Mesenchymal stem cell (in vitro differentiated cells and primary cell): ENCODE results near the gene TMEM38A.
"Not testable (repeated sequence)": the region's sequence is repeated elsewhere in the genome, so short reads cannot be mapped to it uniquely, and the experiment has no call there.

Experiments used
- DNase-seq: peaks from one replicate; pipeline ENCODE4 v3.0.0-alpha.2; 2013
- H2AFZ ChIP-seq: one replicate; pipeline ENCODE4 v1.6.1; 2013; ENCODE audit warnings: low read depth, mild to moderate bottlenecking, control low read depth, inconsistent platforms, low read length, moderate library complexity
- H2AK5ac ChIP-seq: 2 replicates; pipeline ENCODE4 v1.6.1; 2013; ENCODE audit warnings: low read length, moderate library complexity, mild to moderate bottlenecking, inconsistent platforms; ENCODE audit not compliant: severe bottlenecking
- H2BK120ac ChIP-seq: one replicate; pipeline ENCODE4 v1.6.1; 2013; ENCODE audit warnings: low read depth, mild to moderate bottlenecking, inconsistent platforms, low read length, moderate library complexity
- H2BK12ac ChIP-seq, 2 experiments: one replicate each; pipeline ENCODE4 v1.6.1; 2013; ENCODE audit warnings: inconsistent platforms in 2 of 2, low read length in 2 of 2, mild to moderate bottlenecking in 2 of 2, moderate library complexity in 2 of 2, control low read depth in 1 of 2
- H2BK15ac ChIP-seq: one replicate; pipeline ENCODE4 v1.6.1; 2013; ENCODE audit warnings: mild to moderate bottlenecking, low read depth, inconsistent platforms; ENCODE audit not compliant: poor library complexity, severe bottlenecking
- H2BK5ac ChIP-seq: 2 replicates; pipeline ENCODE4 v1.6.1; 2013; ENCODE audit warnings: low read depth, mild to moderate bottlenecking, low read length, control low read depth, inconsistent platforms; ENCODE audit not compliant: poor library complexity, severe bottlenecking
- H3K14ac ChIP-seq, 2 experiments: one replicate each; pipeline ENCODE4 v1.6.1; 2013; ENCODE audit warnings: inconsistent platforms in 2 of 2, low read length in 2 of 2, control low read depth in 1 of 2, mild to moderate bottlenecking in 1 of 2, moderate library complexity in 1 of 2
- H3K18ac ChIP-seq, 2 experiments: one replicate each; pipeline ENCODE4 v1.6.1; 2013; ENCODE audit warnings: inconsistent platforms in 2 of 2, low read length in 2 of 2, control low read depth in 1 of 2, low read depth in 1 of 2, mild to moderate bottlenecking in 1 of 2
- H3K23ac ChIP-seq, 2 experiments: one replicate each; pipeline ENCODE4 v1.6.1; 2013; ENCODE audit warnings: inconsistent platforms in 2 of 2, low read length in 2 of 2, mild to moderate bottlenecking in 2 of 2, moderate library complexity in 2 of 2, control low read depth in 1 of 2
- H3K27ac ChIP-seq: 2 replicates; pipeline ENCODE4 v1.5.1; 2013; ENCODE audit warnings: mild to moderate bottlenecking, moderate library complexity, low read length, control low read depth, inconsistent platforms; ENCODE audit not compliant: poor library complexity, severe bottlenecking
- H3K27me3 ChIP-seq, 2 experiments: 2 replicates each; pipeline versions ENCODE4 v1.6.1 to v1.7.0; 2013; ENCODE audit warnings: low read length in 2 of 2, mild to moderate bottlenecking in 2 of 2, moderate library complexity in 2 of 2, control low read depth in 1 of 2, inconsistent platforms in 1 of 2; ENCODE audit not compliant: control insufficient read depth in 1 of 2, insufficient read depth in 1 of 2
- H3K36me3 ChIP-seq, 2 experiments: 2 replicates each; pipeline versions ENCODE4 v1.6.1 to v1.7.0; 2013; ENCODE audit warnings: low read length in 2 of 2, control low read depth in 1 of 2, inconsistent platforms in 1 of 2, low read depth in 1 of 2, mild to moderate bottlenecking in 1 of 2; ENCODE audit not compliant: insufficient read depth in 2 of 2, control insufficient read depth in 1 of 2
- H3K4ac ChIP-seq, 2 experiments: one replicate each; pipeline ENCODE4 v1.6.1; 2013; ENCODE audit warnings: inconsistent platforms in 2 of 2, low read length in 2 of 2, mild to moderate bottlenecking in 2 of 2, moderate library complexity in 2 of 2, control low read depth in 1 of 2, low read depth in 1 of 2
- H3K4me1 ChIP-seq: 2 replicates; pipeline ENCODE4 v1.6.1; 2013; ENCODE audit warnings: low read depth, low read length, control low read depth; ENCODE audit not compliant: control insufficient read depth, insufficient read depth
- H3K4me2 ChIP-seq: 2 replicates; pipeline ENCODE4 v1.6.1; 2013; ENCODE audit warnings: low read length, mild to moderate bottlenecking, inconsistent platforms; ENCODE audit not compliant: poor library complexity, severe bottlenecking
- H3K4me3 ChIP-seq, 2 experiments: 2 replicates each; pipeline versions ENCODE4 v1.5.1 to v1.7.0; 2013; ENCODE audit warnings: low read length in 2 of 2, mild to moderate bottlenecking in 2 of 2, control low read depth in 1 of 2, low read depth in 1 of 2; ENCODE audit not compliant: insufficient read depth in 1 of 2
- H3K79me1 ChIP-seq: replicated peaks from 2 replicates; pipeline ENCODE4 v1.6.1; 2013; ENCODE audit warnings: mild to moderate bottlenecking, control low read depth, low read length, inconsistent platforms; ENCODE audit not compliant: poor library complexity, severe bottlenecking
- H3K9ac ChIP-seq: 2 replicates; pipeline ENCODE4 v1.7.0; 2013; ENCODE audit warnings: mild to moderate bottlenecking, low read length, moderate library complexity
- H3K9me3 ChIP-seq: 2 replicates; pipeline ENCODE4 v1.7.0; 2013; ENCODE audit warnings: mild to moderate bottlenecking, low read length; ENCODE audit not compliant: control insufficient read depth
- H4K8ac ChIP-seq: one replicate; pipeline ENCODE4 v1.6.1; 2013; ENCODE audit warnings: inconsistent platforms, mild to moderate bottlenecking, low read length, moderate library complexity
- H4K91ac ChIP-seq: one replicate; pipeline ENCODE4 v1.6.1; 2013; ENCODE audit warnings: mild to moderate bottlenecking, low read length, inconsistent platforms
- WGBS: methylation state at CpG from one replicate; pipeline ENCODE4 v1.1.7; 2013; ENCODE audit warnings: mixed read lengths; 5-methylcytosine and 5-hydroxymethylcytosine counted together

The TMEM38A gene

GRCh38 chr19:16668176-16668575 lies 7.2 kb downstream of the TMEM38A start:
- no peaks in the 10 kb centered on the region for H3K36me3 ChIP-seq
- no peak overlapping the region for H2AFZ ChIP-seq
- no peak overlapping the region for H3K4me3 ChIP-seq
- H3K9me3 ChIP-seq: no peaks in the 10 kb centered on the region
- no peak overlapping the region for H2AK5ac ChIP-seq
- no peaks in the 10 kb centered on the region for H3K27me3 ChIP-seq
- H4K91ac ChIP-seq: no peak overlapping the region
- no peak overlapping the region for H3K4me2 ChIP-seq
- H3K4ac ChIP-seq: no peak overlapping the region
- DNase-seq: no peak
- no peak overlapping the region for H3K9ac ChIP-seq
- H4K8ac ChIP-seq: no peak overlapping the region
- H3K27ac ChIP-seq: no peak overlapping the region
- no peak overlapping the region for H2BK5ac ChIP-seq
- H3K14ac ChIP-seq: no peak overlapping the region
- H3K4me1 ChIP-seq: no peaks in the 10 kb centered on the region
- no peak overlapping the region for H2BK120ac ChIP-seq
- H2BK12ac ChIP-seq: no peak overlapping the region
- no peak overlapping the region for H3K18ac ChIP-seq
- WGBS: 89% methylated on average over 5 of the region's 5 CpGs
- H2BK15ac ChIP-seq: no peak overlapping the region
- H3K23ac ChIP-seq: no peak overlapping the region
- H3K79me1 ChIP-seq: no peaks in the 10 kb centered on the region

GRCh38 chr19:16668702-16669101 lies 7.8 kb downstream of the TMEM38A start:
- DNase-seq, H2BK5ac ChIP-seq, H3K27ac ChIP-seq, H3K27me3 ChIP-seq, H3K18ac ChIP-seq, H3K36me3 ChIP-seq, H4K91ac ChIP-seq, H3K9me3 ChIP-seq, H3K4me1 ChIP-seq, H3K4ac ChIP-seq, H3K9ac ChIP-seq, H3K4me2 ChIP-seq, H2AK5ac ChIP-seq, H2AFZ ChIP-seq, H3K79me1 ChIP-seq, H4K8ac ChIP-seq, H3K23ac ChIP-seq, H2BK120ac ChIP-seq, H2BK15ac ChIP-seq, H2BK12ac ChIP-seq, H3K4me3 ChIP-seq, H3K14ac ChIP-seq: not testable (repeated sequence)
- 86% methylated on average over 3 of the region's 4 CpGs for WGBS

GRCh38 chr19:16670291-16670690 lies 9.4 kb downstream of the TMEM38A start:
- Histone ChIP-seq H2BK15ac (no peak overlapping the region), H3K14ac (no peak overlapping the region), H3K9me3 (no peaks in the 10 kb centered on the region), H4K8ac (no peak overlapping the region), H2AK5ac (no peak overlapping the region), H3K23ac (no peak overlapping the region), H3K9ac (no peak overlapping the region), H2BK12ac (no peak overlapping the region), H3K79me1 (no peaks in the 10 kb centered on the region), H3K27me3 (no peaks in the 10 kb centered on the region), H3K4me2 (no peak overlapping the region), H3K4ac (no peak overlapping the region), H3K36me3 (no peaks in the 10 kb centered on the region), H3K4me1 (no peaks in the 10 kb centered on the region), H2BK120ac (no peak overlapping the region), H3K27ac (no peak overlapping the region), H2AFZ (no peak overlapping the region), H3K18ac (no peak overlapping the region), H2BK5ac (no peak overlapping the region), H3K4me3 (no peak overlapping the region), H4K91ac (no peak overlapping the region)
- no peak for DNase-seq
- 96% methylated on average over 13 of the region's 13 CpGs for WGBS

GRCh38 chr19:16671652-16672274 lies 10.8 kb downstream of the TMEM38A start:
- Histone ChIP-seq H4K91ac (no peak overlapping the region), H3K4me3 (no peak overlapping the region), H2BK15ac (no peak overlapping the region), H3K36me3 (no peaks in the 10 kb centered on the region), H3K27me3 (no peaks in the 10 kb centered on the region), H2BK5ac (no peak overlapping the region), H3K4me1 (no peaks in the 10 kb centered on the region), H2BK120ac (no peak overlapping the region), H3K9ac (no peak overlapping the region), H3K79me1 (no peaks in the 10 kb centered on the region), H3K27ac (no peak overlapping the region), H2BK12ac (no peak overlapping the region), H3K4me2 (no peak overlapping the region), H3K4ac (no peak overlapping the region), H4K8ac (no peak overlapping the region), H3K14ac (no peak overlapping the region), H3K23ac (no peak overlapping the region), H2AK5ac (no peak overlapping the region), H3K9me3 (no peaks in the 10 kb centered on the region), H3K18ac (no peak overlapping the region), H2AFZ (no peak overlapping the region)
- WGBS: 84% methylated on average over 8 of the region's 12 CpGs
- DNase-seq: no peak
